BE2C (cell line): ENCODE measurements around the gene NELL1.

ENCODE experiments used
- DNase-seq: peaks from one replicate; pipeline ENCODE4 v3.0.0-alpha.2; 2020
- H3K27me3 ChIP-seq: fragments of 250-450 bp; sonication (Bioruptor Pico); 2 replicates; pipeline ENCODE4 v1.5.1; 2020; ENCODE audit warnings: mild to moderate bottlenecking
- H3K36me3 ChIP-seq: fragments of 250-450 bp; sonication (Bioruptor Pico); 2 replicates; pipeline ENCODE4 v1.5.1; 2020; ENCODE audit warnings: mild to moderate bottlenecking
- H3K4me1 ChIP-seq: fragments of 250-450 bp; sonication (Bioruptor Pico); 2 replicates; pipeline ENCODE4 v1.5.1; 2020
- H3K4me3 ChIP-seq: 2 replicates; pipeline ENCODE4 v1.5.1; 2011; ENCODE audit warnings: low read depth, low read length
- H3K9me3 ChIP-seq: fragments of 250-450 bp; sonication (Bioruptor Pico); 2 replicates; pipeline ENCODE4 v1.5.1; 2020
- CTCF ChIP-seq: IDR thresholded peaks from 2 replicates; pipeline ENCODE4 v1.5.1; 2012; ENCODE audit warnings: mild to moderate bottlenecking, low read depth, low read length

The NELL1 gene

GRCh38 chr11:20771681-20772080 lies 102.3 kb downstream of the NELL1 start:
- no peaks in the 10 kb centered on the region for H3K4me1 ChIP-seq
- H3K36me3 ChIP-seq: no peaks in the 10 kb centered on the region
- no peak overlapping the region for H3K4me3 ChIP-seq
- no peaks in the 10 kb centered on the region for H3K9me3 ChIP-seq
- no peak for TF ChIP-seq CTCF
- DNase-seq: no peak
- no peaks in the 10 kb centered on the region for H3K27me3 ChIP-seq

GRCh38 chr11:20775331-20775730 lies 105.9 kb downstream of the NELL1 start:
- H3K36me3 ChIP-seq: no peaks in the 10 kb centered on the region
- H3K27me3 ChIP-seq: no peaks in the 10 kb centered on the region
- TF ChIP-seq CTCF: no peak
- no peaks in the 10 kb centered on the region for H3K4me1 ChIP-seq
- H3K9me3 ChIP-seq: no peaks in the 10 kb centered on the region
- H3K4me3 ChIP-seq: no peak overlapping the region
- no peak for DNase-seq

GRCh38 chr11:20782775-20783174 lies 113.4 kb downstream of the NELL1 start:
- no peak overlapping the region for H3K4me3 ChIP-seq
- no peak for TF ChIP-seq CTCF
- no peaks in the 10 kb centered on the region for H3K27me3 ChIP-seq
- H3K9me3 ChIP-seq: no peaks in the 10 kb centered on the region
- no peak for DNase-seq
- H3K4me1 ChIP-seq: no peaks in the 10 kb centered on the region
- no peaks in the 10 kb centered on the region for H3K36me3 ChIP-seq

GRCh38 chr11:20783220-20783619 lies 113.8 kb downstream of the NELL1 start:
- Histone ChIP-seq H3K27me3 (no peaks in the 10 kb centered on the region), H3K4me1 (no peaks in the 10 kb centered on the region), H3K9me3 (no peaks in the 10 kb centered on the region), H3K4me3 (no peak overlapping the region), H3K36me3 (no peaks in the 10 kb centered on the region)
- TF ChIP-seq CTCF: no peak
- DNase-seq: no peak

GRCh38 chr11:20790622-20791021 lies 121.2 kb downstream of the NELL1 start:
- Histone ChIP-seq H3K9me3 (no peaks in the 10 kb centered on the region), H3K4me1 (no peaks in the 10 kb centered on the region; the same call in 1 of the 2 replicates), H3K36me3 (no peaks in the 10 kb centered on the region), H3K27me3 (no peaks in the 10 kb centered on the region), H3K4me3 (no peak overlapping the region)
- peak; percentile 47 for DNase-seq
- TF ChIP-seq CTCF: no peak

GRCh38 chr11:20795005-20795404 lies 125.6 kb downstream of the NELL1 start:
- H3K4me3 ChIP-seq: no peak overlapping the region
- no peaks in the 10 kb centered on the region; the same call in 1 of the 2 replicates for H3K4me1 ChIP-seq
- no peaks in the 10 kb centered on the region for H3K27me3 ChIP-seq
- no peaks in the 10 kb centered on the region for H3K9me3 ChIP-seq
- DNase-seq: no peak
- no peak for TF ChIP-seq CTCF
- no peaks in the 10 kb centered on the region for H3K36me3 ChIP-seq
